SK-N-SH treated with all-trans-retinoic acid at 6 μM for 48 hours (cell line): ENCODE data around the gene IFITM2.

ENCODE experiments used
- TOX ChIP-seq: fragments of 250-450 bp; sonication (Bioruptor Pico); IDR thresholded peaks from 2 replicates; pipeline ENCODE4 v1.8.0; 2021; ENCODE audit warnings: mild to moderate bottlenecking, moderate library complexity, borderline replicate concordance
- ZFP3 ChIP-seq: fragments of 250-450 bp; sonication (Bioruptor Pico); IDR thresholded peaks from 2 replicates; pipeline ENCODE4 v1.5.0; 2020; ENCODE audit warnings: mild to moderate bottlenecking, moderate library complexity
- TF ChIP-seq, protein P1 (sequence below): fragments of 250-450 bp; sonication (Bioruptor Pico); IDR thresholded peaks from 2 replicates; pipeline ENCODE4 v1.5.1; 2020; ENCODE audit warnings: low read depth, mild to moderate bottlenecking, moderate library complexity

DNA sequence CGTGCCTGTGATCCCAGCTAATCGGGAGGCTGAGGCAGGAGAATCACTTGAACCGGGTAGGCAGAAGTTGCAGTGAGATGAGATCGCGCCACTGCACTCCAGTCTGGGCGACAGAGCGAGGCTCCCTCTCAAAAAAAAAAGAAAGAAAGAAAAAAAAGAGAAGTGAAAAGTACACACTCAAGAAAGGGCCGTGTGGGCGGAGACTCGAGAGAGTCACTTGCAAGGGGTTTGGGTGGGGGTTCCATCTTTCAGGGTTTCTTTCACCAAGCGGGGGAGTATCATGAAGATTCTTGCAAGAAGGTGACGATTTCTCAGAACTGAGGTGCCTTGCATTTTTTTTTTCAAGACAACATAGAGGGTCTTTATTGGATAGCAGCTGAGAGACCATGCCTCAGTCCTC lies 4.3 kb upstream of the IFITM2 start:
- no peak for TF ChIP-seq TOX (CRISPR knock-in tag)
- no peak for TF ChIP-seq ZFP3 (CRISPR knock-in tag)
- TF ChIP-seq, protein P1, sequence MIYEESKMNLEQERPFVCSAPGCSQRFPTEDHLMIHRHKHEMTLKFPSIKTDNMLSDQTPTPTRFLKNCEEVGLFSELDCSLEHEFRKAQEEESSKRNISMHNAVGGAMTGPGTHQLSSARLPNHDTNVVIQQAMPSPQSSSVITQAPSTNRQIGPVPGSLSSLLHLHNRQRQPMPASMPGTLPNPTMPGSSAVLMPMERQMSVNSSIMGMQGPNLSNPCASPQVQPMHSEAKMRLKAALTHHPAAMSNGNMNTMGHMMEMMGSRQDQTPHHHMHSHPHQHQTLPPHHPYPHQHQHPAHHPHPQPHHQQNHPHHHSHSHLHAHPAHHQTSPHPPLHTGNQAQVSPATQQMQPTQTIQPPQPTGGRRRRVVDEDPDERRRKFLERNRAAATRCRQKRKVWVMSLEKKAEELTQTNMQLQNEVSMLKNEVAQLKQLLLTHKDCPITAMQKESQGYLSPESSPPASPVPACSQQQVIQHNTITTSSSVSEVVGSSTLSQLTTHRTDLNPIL (CRISPR knock-in tag), result no peak
